Ramos (cell line): ENCODE data around the gene UGT1A9.

Source experiments
- in situ Hi-C: fragments of 300-500 bp; cut with MboI; formaldehyde crosslinking; loops from one replicate; pipeline ENCODE4 v1.14.3; 2022; ENCODE audit warnings: low sequenced_read_pairs; ENCODE audit not compliant: unreplicated experiment

The UGT1A9 gene

DNA sequence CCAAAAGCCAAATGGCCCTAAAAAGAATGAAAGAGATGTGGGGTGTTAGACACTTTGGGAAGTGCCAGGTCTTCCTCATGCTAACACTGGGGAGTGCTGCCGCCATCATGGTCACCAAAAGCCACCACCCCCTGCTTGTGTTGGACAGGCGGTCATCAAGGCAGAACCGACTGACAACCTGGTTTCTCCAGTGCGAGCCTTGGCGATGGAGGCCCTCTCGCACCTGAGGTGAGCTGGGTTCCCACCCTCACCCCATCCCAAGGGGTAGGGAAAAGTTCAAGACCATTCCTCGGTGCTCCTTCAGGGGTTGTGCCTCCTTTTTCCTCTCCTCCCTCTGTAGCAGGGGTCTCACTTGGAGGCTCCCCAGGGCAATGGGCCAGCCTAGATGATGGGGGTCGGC, 140.0 kb downstream of the UGT1A9 start:
- in situ Hi-C loops = no loop called here

GRCh38 chr2:233813236-233814055, 141.7 kb downstream of the UGT1A9 start:
- in situ Hi-C loops = no loop called here

- in situ Hi-C loops = no loop called here
Observed at GRCh38 chr2:233814056-233814835, 142.5 kb downstream of the UGT1A9 start.

- in situ Hi-C loops = no loop called here
Observed at GRCh38 chr2:233815861-233816260, 144.2 kb downstream of the UGT1A9 start.

DNA sequence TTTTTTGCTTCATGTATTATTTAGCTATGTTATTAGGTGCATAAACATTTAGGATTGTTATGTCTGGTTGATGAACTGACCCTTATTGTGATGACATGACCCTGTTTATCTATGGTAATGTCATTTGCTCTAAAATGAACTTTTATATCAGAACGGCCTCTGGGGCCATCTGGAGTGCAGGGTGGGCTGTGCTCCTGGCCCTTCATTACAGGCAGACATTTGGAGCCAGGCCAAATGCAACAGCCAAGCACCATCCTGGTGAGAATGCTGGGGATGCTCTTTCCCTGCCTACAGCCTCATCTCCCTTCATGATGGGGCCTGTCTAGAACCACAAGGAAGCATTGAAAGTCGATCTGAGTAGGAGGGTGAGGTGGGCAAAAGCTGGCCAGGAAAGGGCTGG, 144.6 kb downstream of the UGT1A9 start:
- in situ Hi-C loops = no loop called here

DNA sequence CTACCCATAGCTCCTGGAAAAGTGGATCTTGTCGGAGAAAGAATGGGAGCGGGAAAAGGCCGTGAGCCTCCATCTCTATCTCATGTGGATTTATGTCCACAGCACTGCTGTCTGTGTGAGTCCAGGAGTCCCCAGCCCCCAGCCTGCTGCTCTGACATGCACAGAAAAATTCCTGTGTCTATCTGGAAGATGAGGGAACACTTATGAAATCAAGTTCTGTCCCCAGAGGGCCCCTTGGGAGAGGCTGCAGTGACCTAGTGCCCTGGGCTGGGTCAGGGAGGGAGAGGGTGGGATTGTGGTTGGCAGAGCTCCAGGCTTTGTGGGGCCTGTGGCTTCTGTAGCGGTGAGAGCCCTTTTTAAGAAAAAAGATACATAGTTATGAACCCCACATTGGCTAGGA, 145.1 kb downstream of the UGT1A9 start:
- in situ Hi-C loops = no loop called here

DNA sequence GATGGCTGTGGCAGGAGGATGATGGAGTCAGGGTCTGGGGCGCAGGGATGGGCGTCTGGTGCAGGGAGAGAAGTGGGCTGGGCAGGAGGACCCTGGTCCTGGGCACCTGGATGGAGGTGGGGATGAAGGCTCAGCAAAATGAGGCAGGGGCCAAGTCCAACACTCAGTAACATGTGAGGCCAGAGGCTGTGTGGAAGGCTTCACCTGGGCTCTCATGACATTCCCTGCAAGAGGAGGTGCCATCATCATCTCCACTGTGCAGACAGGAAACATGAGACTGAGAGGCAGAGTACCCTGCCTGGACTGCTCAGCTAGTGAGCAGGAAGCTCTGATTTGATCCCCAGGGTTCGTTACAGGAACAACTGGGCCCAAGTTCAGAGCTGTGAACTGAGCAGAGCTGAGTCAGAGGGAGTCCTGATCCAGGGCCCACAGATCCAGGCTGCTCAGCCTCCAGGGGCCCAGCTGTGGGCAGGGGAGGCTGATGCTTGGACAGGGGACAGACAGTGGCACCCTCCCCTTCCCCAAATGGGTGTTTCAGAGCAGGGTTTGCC, 145.7 kb downstream of the UGT1A9 start:
- in situ Hi-C loops = no loop called here

DNA sequence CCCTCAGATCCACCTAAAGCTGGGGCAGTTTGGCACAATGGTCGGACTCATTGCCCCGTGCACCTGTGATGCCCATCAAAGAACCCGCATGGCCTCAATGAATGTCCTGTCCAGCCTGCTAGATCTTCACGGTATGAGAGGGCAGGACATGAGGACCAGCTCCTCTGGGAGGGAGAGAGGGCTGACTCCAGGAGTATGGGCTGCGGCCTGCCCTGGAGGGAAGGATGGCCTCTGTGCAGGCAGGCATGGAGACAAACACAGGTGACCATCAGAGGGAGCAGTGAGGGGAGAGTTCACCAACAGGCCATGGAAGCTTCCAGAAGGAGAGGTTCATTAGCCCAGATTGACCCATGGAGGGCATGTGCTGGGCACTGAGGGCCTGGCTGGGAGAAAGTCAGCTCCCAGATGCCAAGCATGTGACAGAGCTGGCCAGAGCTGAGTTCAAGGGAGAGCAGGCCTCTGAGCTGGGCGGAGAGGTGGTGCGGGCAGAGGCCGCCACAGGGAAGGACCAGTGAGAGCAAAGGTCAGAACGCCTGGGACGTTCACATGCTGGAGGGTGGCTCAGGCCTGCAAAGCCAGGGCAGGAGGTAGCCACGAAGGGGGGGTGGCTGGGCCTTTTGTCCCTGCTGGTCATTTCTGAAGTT, 146.4 kb downstream of the UGT1A9 start:
- in situ Hi-C loops = no loop called here

DNA sequence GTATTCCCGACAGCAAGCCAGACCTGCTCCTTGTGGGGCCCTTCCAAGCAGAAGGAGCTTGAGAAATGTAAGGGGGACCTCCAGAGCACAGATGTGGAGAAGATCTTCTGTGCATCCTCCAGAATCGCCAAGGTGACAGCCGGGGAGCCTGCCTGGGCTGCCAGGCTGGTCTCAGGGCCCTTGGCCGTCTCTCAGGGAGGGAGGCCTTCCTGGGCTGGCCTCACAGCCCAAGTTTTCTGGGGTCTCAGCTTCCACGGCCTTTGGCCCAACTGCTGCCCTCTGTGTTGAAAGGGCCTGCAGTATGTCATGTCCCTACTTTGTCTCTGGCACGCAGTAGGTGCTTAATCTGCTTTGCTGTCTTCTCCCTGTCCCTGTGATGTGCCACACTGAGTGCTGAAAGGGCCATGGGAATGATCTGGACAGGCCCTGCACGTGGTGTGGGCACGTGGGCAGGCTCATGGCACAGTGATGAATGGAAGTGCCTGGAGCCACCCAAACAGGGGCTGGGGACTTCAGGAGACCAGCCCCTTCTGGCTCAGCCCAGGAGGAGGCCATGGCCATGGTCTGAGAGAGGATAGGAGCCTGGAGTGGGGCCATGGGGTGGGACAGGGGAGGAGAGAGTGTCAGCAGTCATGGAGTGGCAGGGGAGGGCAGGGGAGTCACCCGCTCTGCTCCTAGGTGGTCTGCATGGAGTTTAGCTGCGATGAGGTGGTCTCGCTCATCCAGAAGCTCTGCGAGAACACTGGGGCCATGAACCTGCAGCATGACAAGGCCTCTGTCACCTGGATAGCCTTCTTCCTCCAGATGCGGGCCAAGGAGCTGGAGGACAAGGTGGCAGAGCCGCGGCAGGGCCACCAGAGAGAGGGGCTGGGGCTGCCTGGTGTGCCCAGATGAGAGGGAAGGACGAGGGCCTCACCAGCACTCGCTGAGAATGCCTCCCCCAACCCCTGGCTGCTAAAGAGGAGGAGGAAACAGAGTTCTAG, 147.2 kb downstream of the UGT1A9 start:
- in situ Hi-C loops = no loop called here

DNA sequence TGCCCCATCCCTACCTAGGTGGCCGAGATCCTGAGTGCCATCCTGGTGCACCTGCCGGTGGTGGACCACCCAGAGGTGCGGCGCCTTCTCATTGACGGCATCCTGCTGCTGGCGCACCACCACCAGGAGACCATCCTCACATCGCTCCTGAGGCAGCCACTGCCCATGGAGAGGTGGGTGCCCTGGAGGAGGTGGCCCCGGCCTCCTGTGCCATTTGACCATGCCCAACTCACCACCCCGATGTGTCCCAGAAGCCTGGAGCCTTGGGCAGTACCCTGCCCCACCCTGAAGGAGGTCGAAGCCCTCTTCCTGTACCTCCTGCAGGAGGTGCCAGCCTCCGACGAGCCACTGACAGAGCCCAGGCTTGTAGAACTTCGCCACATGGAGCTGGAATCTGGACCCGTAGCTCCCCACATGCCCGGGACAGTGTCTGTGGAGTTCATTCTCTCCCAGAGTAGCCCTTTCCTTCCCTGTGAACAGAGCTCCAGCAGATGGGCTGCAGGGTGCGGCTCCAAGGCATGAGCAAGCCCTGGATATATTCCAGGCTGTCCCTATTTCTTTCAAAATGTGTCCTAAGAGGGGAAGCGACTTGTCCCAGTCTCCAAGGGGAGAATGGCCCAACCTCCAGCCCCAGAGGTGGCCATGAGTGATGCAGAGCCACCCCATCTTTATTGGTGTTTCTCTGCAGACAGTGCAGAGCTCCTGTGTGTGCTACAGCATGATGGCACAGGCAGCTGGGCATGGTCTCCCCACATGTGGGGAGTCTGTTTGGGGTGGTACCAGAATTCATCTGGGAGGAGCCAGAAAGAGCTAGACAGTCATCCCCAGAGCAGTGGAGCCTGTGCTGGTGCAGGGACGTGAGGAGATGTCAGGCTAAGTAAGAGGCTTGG, 148.4 kb downstream of the UGT1A9 start:
- in situ Hi-C loops = no loop called here

DNA sequence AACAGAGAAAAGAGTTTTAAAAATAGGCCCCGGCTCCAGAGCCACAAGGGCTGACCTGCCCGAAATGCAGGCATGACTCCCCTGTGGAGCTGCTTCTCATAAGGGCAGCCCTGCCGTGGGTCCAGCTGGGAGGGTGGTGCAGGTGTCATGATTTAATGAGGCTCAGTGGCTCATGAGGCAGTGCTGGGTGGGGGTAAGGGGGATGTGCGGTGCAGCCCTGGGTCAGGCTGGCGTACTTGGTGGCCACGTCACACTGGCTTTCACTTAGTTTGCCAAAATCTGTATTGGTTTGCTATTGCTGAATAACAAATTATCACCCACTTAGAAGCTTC, 149.0 kb downstream of the UGT1A9 start:
- in situ Hi-C loops = no loop called here

DNA sequence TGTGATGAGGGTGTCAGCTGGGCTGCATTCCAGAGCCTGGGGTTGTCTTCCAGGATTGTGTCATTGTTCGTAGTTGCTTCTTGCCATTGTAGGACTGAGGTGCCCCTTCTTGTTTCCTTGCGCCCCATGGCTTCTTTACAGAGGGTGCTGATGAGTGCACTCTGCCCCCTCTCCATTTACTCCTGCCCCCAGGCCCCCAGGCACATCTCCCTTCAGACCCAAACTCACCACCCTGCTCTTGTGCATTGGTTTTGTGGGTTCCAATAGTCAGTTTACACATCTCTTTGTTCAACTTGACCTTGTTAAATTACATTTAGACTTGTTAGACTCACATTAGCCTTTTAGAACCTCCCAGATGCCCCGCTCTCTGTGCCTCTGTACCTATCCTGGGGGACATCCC, 149.5 kb downstream of the UGT1A9 start:
- in situ Hi-C loops = no loop called here

DNA sequence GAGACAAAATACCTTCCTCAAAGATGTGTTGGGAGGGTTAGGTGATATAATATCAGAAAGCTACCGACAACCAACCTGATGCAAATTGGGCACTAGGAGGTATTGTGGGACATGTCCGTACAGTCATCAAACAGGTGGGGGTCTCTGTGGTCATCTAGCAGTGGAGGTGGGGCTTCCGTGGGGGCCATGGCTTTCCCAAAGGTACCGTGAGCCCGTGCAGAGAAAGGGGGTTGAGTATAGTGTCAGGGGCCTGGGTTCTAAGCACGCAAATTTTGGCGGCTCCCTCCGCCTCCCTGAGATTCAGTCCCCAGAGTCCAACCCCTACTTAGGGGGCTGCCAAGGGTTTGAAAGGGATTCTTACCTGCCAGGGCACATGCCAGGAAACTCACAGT, 150.0 kb downstream of the UGT1A9 start:
- in situ Hi-C loops = no loop called here

DNA sequence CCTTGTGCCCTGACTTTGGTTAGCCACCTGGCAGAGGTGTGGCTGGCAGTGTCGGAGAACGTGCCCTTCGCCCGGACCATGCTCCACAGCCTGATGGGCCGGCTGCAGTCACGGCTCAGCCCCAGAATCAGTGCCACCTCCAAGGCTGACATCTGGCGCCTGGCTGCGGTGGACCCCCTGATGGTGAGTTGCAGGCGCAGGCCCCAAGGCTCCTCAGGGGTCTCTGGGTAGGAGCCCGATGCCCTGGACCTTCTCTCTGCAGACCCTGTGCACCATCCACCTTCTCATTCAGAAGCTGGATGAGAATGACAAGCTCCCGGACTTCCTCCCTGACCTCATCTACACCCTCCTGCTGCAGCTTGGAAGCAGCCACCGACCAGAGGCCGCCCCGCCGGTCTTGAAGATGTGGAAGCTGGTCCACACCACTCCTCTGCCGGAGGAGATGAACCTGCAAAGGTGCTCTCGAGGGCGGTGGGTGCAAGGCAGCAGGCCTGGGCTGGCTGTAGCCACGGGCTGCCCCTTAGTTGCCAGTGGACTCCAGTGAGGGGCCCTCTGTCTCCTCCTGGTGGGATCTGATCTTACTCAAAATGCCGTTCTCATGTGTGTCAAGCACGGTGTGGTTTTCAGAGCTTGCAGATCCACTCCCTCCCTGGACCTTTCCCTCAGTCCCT, 150.5 kb downstream of the UGT1A9 start:
- in situ Hi-C loops = no loop called here
